ENCODE results near the gene PABPN1. TPM values are rescaled to one million over a fixed set of nuclear protein-coding genes. Genes with fewer than 3 reads are reported as not detected.

Gene PABPN1
- total and polyA plus RNA-seq, 4 donors = 40.9 to 59.6 (median 48.0) TPM

GRCh38 chr14:23294734-23295561, 26.3 kb upstream of the PABPN1 start:
- no peak overlapping the region for H3K4me3 ChIP-seq (ENCODE audit: low read depth in 1 of 3, low read length in 3 of 3)
- 35% methylated on average over 24 of the region's 24 CpGs for WGBS
- no peaks in the 10 kb centered on the region for H3K27me3 ChIP-seq (ENCODE audit: control insufficient read depth in 4 of 4, insufficient read depth in 4 of 4, low read length in 3 of 4)
- no peaks in the 10 kb centered on the region for H3K9me3 ChIP-seq (ENCODE audit: control insufficient read depth in 4 of 4, low read length in 3 of 4)
- H3K27ac ChIP-seq (ENCODE audit: low read depth in 1 of 2, low read length in 2 of 2) = no peak overlapping the region
- TF ChIP-seq MAX (IDR thresholded peaks at IDR 0.05) = no peak
- no peak for TF ChIP-seq GABPA (IDR thresholded peaks at IDR 0.05 in 1 of 2, conservative IDR thresholded peaks at IDR 0.05 in 1 of 2)
- no peak for TF ChIP-seq HNF4A (conservative IDR thresholded peaks at IDR 0.05)
- TF ChIP-seq, protein P1, sequence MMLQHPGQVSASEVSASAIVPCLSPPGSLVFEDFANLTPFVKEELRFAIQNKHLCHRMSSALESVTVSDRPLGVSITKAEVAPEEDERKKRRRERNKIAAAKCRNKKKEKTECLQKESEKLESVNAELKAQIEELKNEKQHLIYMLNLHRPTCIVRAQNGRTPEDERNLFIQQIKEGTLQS (IDR thresholded peaks at IDR 0.05) = no peak
- no peak for TF ChIP-seq ZBTB33 (IDR thresholded peaks at IDR 0.05)
- TF ChIP-seq, protein P2, sequence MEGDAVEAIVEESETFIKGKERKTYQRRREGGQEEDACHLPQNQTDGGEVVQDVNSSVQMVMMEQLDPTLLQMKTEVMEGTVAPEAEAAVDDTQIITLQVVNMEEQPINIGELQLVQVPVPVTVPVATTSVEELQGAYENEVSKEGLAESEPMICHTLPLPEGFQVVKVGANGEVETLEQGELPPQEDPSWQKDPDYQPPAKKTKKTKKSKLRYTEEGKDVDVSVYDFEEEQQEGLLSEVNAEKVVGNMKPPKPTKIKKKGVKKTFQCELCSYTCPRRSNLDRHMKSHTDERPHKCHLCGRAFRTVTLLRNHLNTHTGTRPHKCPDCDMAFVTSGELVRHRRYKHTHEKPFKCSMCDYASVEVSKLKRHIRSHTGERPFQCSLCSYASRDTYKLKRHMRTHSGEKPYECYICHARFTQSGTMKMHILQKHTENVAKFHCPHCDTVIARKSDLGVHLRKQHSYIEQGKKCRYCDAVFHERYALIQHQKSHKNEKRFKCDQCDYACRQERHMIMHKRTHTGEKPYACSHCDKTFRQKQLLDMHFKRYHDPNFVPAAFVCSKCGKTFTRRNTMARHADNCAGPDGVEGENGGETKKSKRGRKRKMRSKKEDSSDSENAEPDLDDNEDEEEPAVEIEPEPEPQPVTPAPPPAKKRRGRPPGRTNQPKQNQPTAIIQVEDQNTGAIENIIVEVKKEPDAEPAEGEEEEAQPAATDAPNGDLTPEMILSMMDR (IDR thresholded peaks at IDR 0.05; ENCODE audit: low read depth, low read length, missing input control) = peak; percentile 84
- TF ChIP-seq NR2F2 (IDR thresholded peaks at IDR 0.05) = no peak
- TF ChIP-seq RAD21 (IDR thresholded peaks at IDR 0.05) = peak; percentile 68 to 79
- TF ChIP-seq YY1 (IDR thresholded peaks at IDR 0.05) = no peak
- DNase-seq (ENCODE audit: low spot score) = peak; percentile 53
- H3K4me1 ChIP-seq (ENCODE audit: control insufficient read depth in 4 of 4, insufficient read depth in 4 of 4, low read length in 3 of 4) = peaks cover 0 to 8% (median 4%) of the 10 kb centered on the region in 4 donors
- H3K36me3 ChIP-seq (ENCODE audit: control insufficient read depth in 4 of 4, insufficient read depth in 3 of 4, low read depth in 1 of 4, low read length in 3 of 4) = peaks cover 0 to 5% (median 2%) of the 10 kb centered on the region in 4 donors
- no peak overlapping the region for H3K9ac ChIP-seq (ENCODE audit: low read depth in 1 of 2, low read length in 2 of 2)

DNA sequence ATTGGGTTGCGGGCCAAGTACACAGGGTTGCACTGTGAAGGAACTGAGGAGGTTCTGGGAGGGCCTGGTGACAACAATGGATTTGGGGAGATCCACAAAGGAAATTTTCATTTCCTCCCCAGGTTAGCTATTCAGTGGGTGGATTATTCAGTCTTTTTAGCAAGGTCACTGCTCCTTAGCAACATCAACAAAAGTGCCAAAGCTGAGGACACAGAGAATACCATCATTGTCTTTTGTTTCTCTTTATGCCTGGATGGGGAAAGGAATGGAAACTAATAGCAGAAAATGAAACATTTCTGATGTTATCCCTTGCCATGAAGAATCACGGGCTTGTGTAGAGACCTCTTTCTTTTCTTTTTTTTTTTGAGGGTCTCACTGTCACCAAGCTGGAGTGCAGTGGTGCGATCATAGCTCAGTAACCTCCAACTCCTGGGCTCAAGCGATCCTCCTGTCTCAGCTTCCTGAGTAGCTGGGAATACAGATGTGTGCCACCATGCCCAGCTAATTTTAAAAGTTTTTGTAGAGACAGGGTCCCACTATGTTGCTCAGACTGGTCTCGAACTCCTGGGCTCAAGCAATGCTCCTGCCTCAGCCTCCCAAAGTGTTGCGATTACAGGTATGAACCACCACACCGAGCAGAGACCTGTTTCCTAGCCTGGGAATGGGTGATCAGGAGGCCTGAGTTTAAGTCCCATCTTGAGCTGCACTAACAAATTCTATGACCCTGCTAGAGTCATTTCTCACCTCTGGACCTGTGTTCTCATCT, 25.1 kb upstream of the PABPN1 start:
- Histone ChIP-seq H3K27ac (ENCODE audit: low read depth in 1 of 2, low read length in 2 of 2) (no peak overlapping the region), H3K36me3 (ENCODE audit: control insufficient read depth in 4 of 4, insufficient read depth in 3 of 4, low read depth in 1 of 4, low read length in 3 of 4) (peaks cover 0 to 5% (median 2%) of the 10 kb centered on the region in 4 donors), H3K4me3 (ENCODE audit: low read depth in 1 of 3, low read length in 3 of 3) (no peak overlapping the region), H3K9ac (ENCODE audit: low read depth in 1 of 2, low read length in 2 of 2) (no peak overlapping the region), H3K27me3 (ENCODE audit: control insufficient read depth in 4 of 4, insufficient read depth in 4 of 4, low read length in 3 of 4) (no peaks in the 10 kb centered on the region), H3K9me3 (ENCODE audit: control insufficient read depth in 4 of 4, low read length in 3 of 4) (no peaks in the 10 kb centered on the region), H3K4me1 (ENCODE audit: control insufficient read depth in 4 of 4, insufficient read depth in 4 of 4, low read length in 3 of 4) (peaks cover 0 to 17% (median 12%) of the 10 kb centered on the region in 4 donors)
- DNase-seq (ENCODE audit: low spot score) = no peak
- 96% methylated on average over 7 of the region's 7 CpGs for WGBS
- TF ChIP-seq GABPA (IDR thresholded peaks at IDR 0.05 in 1 of 2, conservative IDR thresholded peaks at IDR 0.05 in 1 of 2) = no peak
- TF ChIP-seq, protein P2 (IDR thresholded peaks at IDR 0.05; ENCODE audit: low read depth, low read length, missing input control) = no peak
- no peak for TF ChIP-seq MAX (IDR thresholded peaks at IDR 0.05)
- TF ChIP-seq JUND (IDR thresholded peaks at IDR 0.05) = no peak
- no peak for TF ChIP-seq SP1 (IDR thresholded peaks at IDR 0.05)
- no peak for TF ChIP-seq FOXA2 (IDR thresholded peaks at IDR 0.05)
- TF ChIP-seq HNF4A (conservative IDR thresholded peaks at IDR 0.05) = no peak
- no peak for TF ChIP-seq RXRA (IDR thresholded peaks at IDR 0.05)
- TF ChIP-seq ZBTB33 (IDR thresholded peaks at IDR 0.05) = no peak
- TF ChIP-seq TAF1 (conservative IDR thresholded peaks at IDR 0.05) = no peak
- no peak for TF ChIP-seq HNF4G (IDR thresholded peaks at IDR 0.05)
- TF ChIP-seq EGR1 (IDR thresholded peaks at IDR 0.05; ENCODE audit: low read depth in 2 of 2) = no peak
- no peak for TF ChIP-seq FOXA1 (IDR thresholded peaks at IDR 0.05)
- TF ChIP-seq NR2F2 (IDR thresholded peaks at IDR 0.05) = no peak
- no peak for TF ChIP-seq YY1 (IDR thresholded peaks at IDR 0.05)
- no peak for TF ChIP-seq RAD21 (IDR thresholded peaks at IDR 0.05)
